ENCODE results near the gene PHEX.

- TF ChIP-seq CTCF (IDR thresholded peaks at IDR 0.05) (no peak), POLR2A (IDR thresholded peaks at IDR 0.05) (no peak)
These were observed 56.2 kb downstream of the PHEX start for GRCh38 chrX:22088326-22088725.
